Stimulated activated naive CD4-positive, alpha-beta T cell treated with Interleukin-2 at 50 U/mL for 16 hours (primary cell): ENCODE results near the gene MACF1.
A peak's percentile ranks its signal among the peaks of the same experiment; 100 is the strongest.

Source experiments
- DNase-seq: peaks from one replicate; lab custom pipeline; 2025; lab: John Stamatoyannopoulos, UW

Gene MACF1

GRCh38 chr1:39395357-39395831, 190.9 kb downstream of the MACF1 start:
- no peak for DNase-seq

DNA sequence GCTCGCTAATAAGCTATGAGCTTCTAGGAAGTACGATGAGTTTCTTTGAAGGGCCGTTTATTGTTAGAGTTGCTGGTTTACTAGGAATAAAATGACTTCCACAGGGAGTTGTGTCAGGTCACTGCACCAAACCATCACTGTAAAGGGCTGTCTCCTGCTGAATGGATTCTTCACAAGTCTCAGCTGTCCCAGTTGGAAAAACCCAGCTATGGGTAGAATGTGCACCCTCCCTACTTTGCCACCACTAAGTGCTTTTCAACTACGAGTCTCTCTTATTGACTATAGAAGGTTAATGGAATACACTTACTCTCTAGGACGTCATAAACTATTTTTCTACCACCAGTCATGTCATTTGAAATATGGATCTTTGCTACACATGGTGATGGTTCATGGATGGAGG, 192.2 kb downstream of the MACF1 start:
- DNase-seq = no peak

DNA sequence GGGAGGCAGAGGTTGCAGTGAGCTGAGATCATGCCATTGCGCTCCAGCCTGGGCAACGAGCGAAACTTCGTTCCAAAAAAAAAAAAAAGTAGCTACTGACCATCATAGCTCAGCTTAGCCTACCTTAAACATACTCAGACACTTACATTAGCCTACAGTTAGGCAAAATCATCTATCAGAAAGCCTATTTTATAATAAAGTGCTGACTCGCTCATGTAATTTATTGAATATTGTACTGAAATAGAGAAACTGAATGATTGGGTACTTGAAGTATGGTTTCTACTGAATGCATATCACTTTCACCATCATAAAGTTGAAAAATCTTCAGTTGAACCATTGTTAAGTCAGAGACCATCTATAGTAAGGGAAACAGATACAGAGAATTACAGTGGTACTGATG, 193.0 kb downstream of the MACF1 start:
- DNase-seq = no peak

DNA sequence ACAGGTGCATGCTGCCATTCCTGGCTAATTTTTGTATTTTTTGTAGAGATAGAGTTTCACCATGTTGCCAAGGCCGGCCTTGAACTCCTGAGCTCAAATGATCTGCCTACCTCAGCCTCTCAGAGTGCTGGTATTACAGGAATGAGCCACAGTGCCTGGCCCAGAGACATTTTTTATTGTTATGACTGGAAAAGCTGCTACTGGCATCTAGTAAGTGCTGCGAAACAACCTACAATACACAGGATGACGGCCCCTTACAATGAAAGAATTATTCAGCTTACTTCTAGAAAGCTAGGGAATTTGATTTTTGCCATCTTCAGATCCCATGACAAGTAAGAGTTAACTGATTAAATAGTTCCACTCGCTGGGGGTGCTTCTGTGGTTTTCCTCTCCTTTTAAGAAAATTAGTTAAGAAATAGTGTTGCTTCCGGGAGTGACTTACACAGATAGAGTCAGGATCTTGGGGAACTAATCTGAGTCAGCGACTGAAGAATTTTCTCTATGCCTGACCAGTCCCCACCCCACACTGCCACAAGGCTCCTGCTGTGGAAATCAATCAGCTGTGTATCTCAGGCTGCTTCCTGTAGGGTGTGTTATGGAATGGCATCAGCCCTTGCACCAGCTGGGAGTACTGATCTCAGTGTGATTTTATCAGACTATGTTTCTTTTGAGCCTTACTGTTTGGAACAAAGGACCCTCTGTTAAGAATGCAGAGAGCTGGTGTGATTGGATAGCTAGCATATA, 194.0 kb downstream of the MACF1 start:
- DNase-seq = no peak

GRCh38 chr1:39401106-39401505, 196.6 kb downstream of the MACF1 start:
- no peak for DNase-seq

DNA sequence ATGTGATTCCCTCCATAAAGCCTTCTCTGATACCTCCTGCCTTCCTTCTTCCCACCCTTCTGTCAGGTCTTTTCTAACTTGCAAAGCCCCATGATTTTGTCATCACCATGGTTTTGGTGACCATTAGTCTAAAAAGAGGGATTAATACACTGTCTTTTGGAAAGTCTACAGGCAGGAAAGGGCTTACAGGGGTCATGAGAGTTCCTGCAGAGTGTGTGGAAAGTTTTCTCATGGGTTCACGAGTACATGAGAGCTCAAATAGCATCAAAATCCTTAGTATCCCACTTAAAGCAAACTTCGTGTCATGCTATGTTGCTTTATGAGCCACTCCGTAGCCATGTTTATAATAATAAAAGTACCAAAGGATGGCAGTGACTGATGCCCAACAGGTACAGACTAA, 200.4 kb downstream of the MACF1 start:
- no peak for DNase-seq

GRCh38 chr1:39405358-39405757, 200.9 kb downstream of the MACF1 start:
- DNase-seq = no peak

DNA sequence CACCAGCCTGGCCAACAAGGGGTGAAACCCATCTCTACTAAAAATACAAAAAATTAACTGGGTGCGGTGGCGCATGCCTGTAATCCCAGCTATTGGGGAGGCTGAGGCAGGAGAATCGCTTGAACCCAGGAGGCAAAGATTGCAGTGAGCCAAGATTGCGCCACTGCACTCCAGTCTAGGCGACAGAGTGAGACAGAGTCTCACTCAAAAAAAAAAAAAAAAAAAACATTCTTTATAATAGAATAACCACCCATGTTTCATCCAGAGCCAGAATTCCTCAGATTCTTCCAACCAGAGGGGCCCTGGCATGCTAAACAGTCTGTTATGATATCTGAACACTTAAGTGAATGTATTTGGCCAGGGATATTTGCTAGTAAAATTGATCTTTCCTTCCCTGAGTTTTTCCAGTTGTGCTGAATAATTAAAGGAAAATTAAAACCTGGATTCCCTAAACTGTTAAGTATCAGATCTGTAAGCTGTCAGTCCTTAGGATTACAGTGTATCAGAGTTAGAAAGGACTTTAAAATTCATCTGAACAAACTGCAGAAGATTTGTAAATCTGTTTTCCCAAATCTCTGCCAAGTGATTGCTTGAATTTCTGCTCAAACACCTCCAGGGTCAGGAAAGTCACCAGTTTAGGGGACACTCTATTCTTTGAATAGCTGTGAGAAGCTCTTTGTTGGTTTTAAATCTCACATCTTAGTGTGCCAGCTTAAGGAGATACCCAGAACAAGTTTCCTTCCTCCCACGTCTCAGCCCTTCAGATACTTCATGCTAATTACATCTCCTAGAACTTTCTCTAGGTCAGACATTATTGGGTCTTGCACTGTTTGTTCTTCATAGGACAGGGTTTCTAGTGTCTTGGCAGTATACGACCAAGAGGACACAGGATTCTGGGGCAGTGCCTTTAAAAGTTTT, 202.3 kb downstream of the MACF1 start:
- DNase-seq = no peak

GRCh38 chr1:39407510-39407895, 203.0 kb downstream of the MACF1 start:
- DNase-seq = no peak

- DNase-seq = no peak
Observed at GRCh38 chr1:39407896-39408640, 203.6 kb downstream of the MACF1 start.

- DNase-seq = peak; percentile 86
Observed at GRCh38 chr1:39408641-39409054, 204.2 kb downstream of the MACF1 start.

GRCh38 chr1:39409055-39409816, 204.7 kb downstream of the MACF1 start:
- DNase-seq = no peak

- peak; percentile 54 for DNase-seq
Observed at GRCh38 chr1:39410915-39411436, 206.5 kb downstream of the MACF1 start.

GRCh38 chr1:39411526-39412478, 207.3 kb downstream of the MACF1 start:
- no peak for DNase-seq

DNA sequence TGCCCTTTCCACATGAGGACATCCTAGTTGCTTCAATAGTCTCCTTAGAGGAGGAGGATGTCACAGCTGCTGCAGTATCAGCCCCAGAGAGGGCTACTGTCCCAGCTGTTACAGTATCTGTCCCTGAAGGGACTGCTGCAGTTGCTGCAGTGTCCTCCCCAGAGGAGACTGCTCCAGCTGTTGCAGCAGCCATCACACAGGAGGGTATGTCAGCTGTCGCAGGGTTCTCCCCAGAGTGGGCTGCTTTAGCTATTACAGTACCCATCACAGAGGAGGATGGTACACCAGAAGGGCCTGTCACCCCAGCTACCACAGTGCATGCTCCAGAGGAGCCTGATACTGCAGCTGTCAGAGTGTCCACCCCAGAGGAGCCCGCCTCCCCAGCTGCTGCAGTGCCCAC, 208.4 kb downstream of the MACF1 start:
- DNase-seq = no peak

GRCh38 chr1:39413902-39414528, 209.5 kb downstream of the MACF1 start:
- DNase-seq = no peak

GRCh38 chr1:39415553-39415952, 211.1 kb downstream of the MACF1 start:
- no peak for DNase-seq

DNA sequence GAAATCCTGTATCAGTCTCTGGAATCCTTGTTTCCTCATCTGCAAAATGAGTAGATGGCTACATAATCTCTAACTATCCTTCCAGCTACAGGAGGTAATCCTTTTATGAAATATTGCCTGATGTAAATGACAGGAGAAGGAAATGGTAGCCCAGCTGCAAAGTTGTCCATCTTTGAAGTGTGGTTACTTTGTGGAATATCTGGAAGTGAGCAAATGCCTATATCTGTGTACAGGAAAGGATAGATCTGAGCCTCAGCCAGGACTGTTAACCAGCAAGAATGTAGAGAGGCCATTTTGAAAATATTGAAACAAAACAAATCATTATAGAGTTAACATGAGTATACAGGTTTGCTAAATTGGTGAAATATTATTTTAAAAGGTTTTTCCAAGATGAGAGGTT, 212.1 kb downstream of the MACF1 start:
- DNase-seq = no peak

DNA sequence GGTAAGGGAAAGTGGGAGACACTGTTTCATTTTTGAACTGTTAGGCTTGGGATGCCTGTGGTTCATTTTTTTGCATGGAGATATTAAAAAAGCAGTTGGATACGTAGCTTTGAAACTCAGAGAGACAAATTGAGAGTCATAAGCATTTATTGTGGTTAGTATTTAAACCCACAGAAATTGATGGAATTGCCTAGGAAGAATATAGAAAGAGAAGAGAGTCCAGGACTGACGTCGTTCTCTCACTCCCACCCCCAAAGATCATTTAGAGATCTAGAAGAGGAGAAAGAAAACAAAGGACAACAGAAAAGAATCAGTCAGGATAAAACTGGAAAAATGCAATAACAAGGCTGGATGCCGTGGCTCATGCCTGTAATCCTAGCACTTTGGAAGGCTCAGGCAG, 213.7 kb downstream of the MACF1 start:
- no peak for DNase-seq

GRCh38 chr1:39420493-39420892, 216.0 kb downstream of the MACF1 start:
- no peak for DNase-seq
